Measurements from ENCODE around the gene GLCCI1. TPM values are rescaled to one million over a fixed set of nuclear protein-coding genes. Genes with fewer than 3 reads are reported as not detected.

The GLCCI1 gene
- total RNA-seq, 4 donors from 2014 or later: 1.9 to 15.7 (median 11.8) TPM

DNA sequence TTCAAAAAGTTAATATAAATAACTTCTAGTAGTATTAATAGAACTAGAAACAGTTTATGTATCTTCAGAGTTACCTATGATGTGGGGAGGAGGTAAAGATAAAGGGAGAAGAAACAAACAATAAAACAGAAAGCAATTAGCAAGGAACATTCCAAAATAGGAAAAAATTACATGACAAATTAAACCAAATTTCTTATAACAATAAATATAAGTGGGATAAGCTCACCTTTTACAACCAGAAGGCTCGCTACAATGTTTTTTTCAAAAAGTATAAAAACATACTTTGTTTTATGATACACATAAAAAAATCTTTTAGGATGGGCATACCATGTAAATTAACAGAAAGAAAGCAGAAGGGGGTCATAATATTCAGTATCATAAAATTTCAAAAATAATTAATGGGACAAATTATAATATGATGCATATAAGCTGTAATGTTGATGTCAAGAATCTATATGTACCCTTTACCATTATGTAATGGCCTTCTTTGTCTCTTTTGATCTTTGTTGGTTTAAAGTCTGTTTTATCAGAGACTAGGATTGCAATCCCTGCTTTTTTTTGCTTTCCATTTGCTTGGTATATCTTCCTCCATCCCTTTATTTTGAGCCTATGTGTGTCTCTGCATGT, 31.8 kb downstream of the GLCCI1 start:
- Histone ChIP-seq H3K27me3 (no peaks in the 10 kb centered on the region), H3K4me1 (no peaks in the 10 kb centered on the region), H3K9me3 (peaks cover 4 to 5% of the 10 kb centered on the region in 2 donors), H3K4me3 (no peak overlapping the region), H3K27ac (no peak overlapping the region), H3K36me3 (peaks cover 0 to 14% (median 0%) of the 10 kb centered on the region in 4 donors)
- WGBS, 2 donors (ENCODE audit: low coverage in 1 of 2): 46 to 48% methylated on average over 1 of the region's 1 CpG
- in situ Hi-C loops (cut with MboI; ENCODE audit: low pct_ligation_motif_present in 1 of 4, low pct_unique_long_range_greater_than_20kb in 1 of 4, low sequenced_read_pairs in 3 of 4) (no loop called here), intact Hi-C loops (cut with DNase I; ENCODE audit: low total_unique reads) (no loop called here)
- no peak for DNase-seq
- TF ChIP-seq POLR2A (IDR thresholded peaks at IDR 0.05) (no peak), EP300 (IDR thresholded peaks at IDR 0.05; ENCODE audit: low read depth) (no peak), POLR2AphosphoS5 (IDR thresholded peaks at IDR 0.05) (no peak)
- TF ChIP-seq, protein P1, sequence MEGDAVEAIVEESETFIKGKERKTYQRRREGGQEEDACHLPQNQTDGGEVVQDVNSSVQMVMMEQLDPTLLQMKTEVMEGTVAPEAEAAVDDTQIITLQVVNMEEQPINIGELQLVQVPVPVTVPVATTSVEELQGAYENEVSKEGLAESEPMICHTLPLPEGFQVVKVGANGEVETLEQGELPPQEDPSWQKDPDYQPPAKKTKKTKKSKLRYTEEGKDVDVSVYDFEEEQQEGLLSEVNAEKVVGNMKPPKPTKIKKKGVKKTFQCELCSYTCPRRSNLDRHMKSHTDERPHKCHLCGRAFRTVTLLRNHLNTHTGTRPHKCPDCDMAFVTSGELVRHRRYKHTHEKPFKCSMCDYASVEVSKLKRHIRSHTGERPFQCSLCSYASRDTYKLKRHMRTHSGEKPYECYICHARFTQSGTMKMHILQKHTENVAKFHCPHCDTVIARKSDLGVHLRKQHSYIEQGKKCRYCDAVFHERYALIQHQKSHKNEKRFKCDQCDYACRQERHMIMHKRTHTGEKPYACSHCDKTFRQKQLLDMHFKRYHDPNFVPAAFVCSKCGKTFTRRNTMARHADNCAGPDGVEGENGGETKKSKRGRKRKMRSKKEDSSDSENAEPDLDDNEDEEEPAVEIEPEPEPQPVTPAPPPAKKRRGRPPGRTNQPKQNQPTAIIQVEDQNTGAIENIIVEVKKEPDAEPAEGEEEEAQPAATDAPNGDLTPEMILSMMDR (IDR thresholded peaks at IDR 0.05): no peak

GRCh38 chr7:8003077-8003476, 34.5 kb downstream of the GLCCI1 start:
- intact Hi-C loops (cut with DNase I; ENCODE audit: low total_unique reads) (no loop called here), in situ Hi-C loops (cut with MboI; ENCODE audit: low pct_ligation_motif_present in 1 of 4, low pct_unique_long_range_greater_than_20kb in 1 of 4, low sequenced_read_pairs in 3 of 4) (no loop called here)
- H3K4me1 ChIP-seq: no peaks in the 10 kb centered on the region
- no peak overlapping the region for H3K27ac ChIP-seq
- DNase-seq: no peak
- no peak overlapping the region for H3K4me3 ChIP-seq
- H3K27me3 ChIP-seq: no peaks in the 10 kb centered on the region
- TF ChIP-seq, protein P1 (IDR thresholded peaks at IDR 0.05): no peak
- TF ChIP-seq EP300 (IDR thresholded peaks at IDR 0.05; ENCODE audit: low read depth) (no peak), POLR2A (IDR thresholded peaks at IDR 0.05) (no peak), POLR2AphosphoS5 (IDR thresholded peaks at IDR 0.05) (no peak)
- peaks cover 0 to 22% (median 0%) of the 10 kb centered on the region in 4 donors for H3K36me3 ChIP-seq
- 76 to 83% methylated on average over 3 of the region's 3 CpGs for WGBS, 2 donors (ENCODE audit: low coverage in 1 of 2)
- H3K9me3 ChIP-seq: peaks cover 4 to 5% of the 10 kb centered on the region in 2 donors

- DNase-seq: no peak
- intact Hi-C loops (cut with DNase I; ENCODE audit: low total_unique reads) (no loop called here), in situ Hi-C loops (cut with MboI; ENCODE audit: low pct_ligation_motif_present in 1 of 4, low pct_unique_long_range_greater_than_20kb in 1 of 4, low sequenced_read_pairs in 3 of 4) (no loop called here)
- no peaks in the 10 kb centered on the region for H3K27me3 ChIP-seq
- TF ChIP-seq POLR2A (IDR thresholded peaks at IDR 0.05) (no peak), EP300 (IDR thresholded peaks at IDR 0.05; ENCODE audit: low read depth) (no peak)
- TF ChIP-seq, protein P1 (IDR thresholded peaks at IDR 0.05): no peak
- H3K4me1 ChIP-seq: no peaks in the 10 kb centered on the region
- H3K27ac ChIP-seq: no peak overlapping the region
- H3K4me3 ChIP-seq: no peak overlapping the region
- peaks cover 3 to 4% of the 10 kb centered on the region in 2 donors for H3K9me3 ChIP-seq
- WGBS, 2 donors (ENCODE audit: low coverage in 1 of 2): 77 to 78% methylated on average over 1 of the region's 1 CpG
- peaks cover 0 to 22% (median 0%) of the 10 kb centered on the region in 4 donors for H3K36me3 ChIP-seq
Measured at GRCh38 chr7:8005279-8005678, 36.7 kb downstream of the GLCCI1 start.

DNA sequence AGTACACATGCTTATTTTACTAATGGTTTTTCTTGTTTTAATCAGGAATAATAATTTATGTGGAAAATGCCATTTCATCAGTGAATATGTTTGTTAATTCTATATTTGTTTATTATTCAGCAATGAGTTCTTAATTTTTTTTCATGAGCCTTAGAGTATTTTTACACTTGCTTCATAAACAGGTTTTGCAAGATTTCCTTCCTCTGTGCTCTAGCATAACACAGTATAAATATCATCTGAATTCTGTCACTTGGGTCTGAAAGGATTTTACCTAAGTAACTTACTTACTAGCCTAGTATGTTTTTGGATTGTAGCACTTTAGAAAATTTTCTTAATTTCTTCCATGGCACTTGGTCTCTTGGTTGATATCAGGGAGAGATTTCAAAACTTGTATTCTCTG, 45.8 kb downstream of the GLCCI1 start:
- H3K9me3 ChIP-seq: no peaks in the 10 kb centered on the region
- no peak overlapping the region for H3K4me3 ChIP-seq
- no peak for DNase-seq
- H3K36me3 ChIP-seq: no peaks in the 10 kb centered on the region
- no peaks in the 10 kb centered on the region for H3K4me1 ChIP-seq
- in situ Hi-C loops (cut with MboI; ENCODE audit: low pct_ligation_motif_present in 1 of 4, low pct_unique_long_range_greater_than_20kb in 1 of 4, low sequenced_read_pairs in 3 of 4) (no loop called here), intact Hi-C loops (cut with DNase I; ENCODE audit: low total_unique reads) (no loop called here)
- H3K27me3 ChIP-seq: no peaks in the 10 kb centered on the region
- H3K27ac ChIP-seq: no peak overlapping the region
- TF ChIP-seq POLR2A (IDR thresholded peaks at IDR 0.05): no peak
- TF ChIP-seq EP300 (IDR thresholded peaks at IDR 0.05; ENCODE audit: low read depth): no peak
- TF ChIP-seq, protein P1 (IDR thresholded peaks at IDR 0.05): no peak
- no peak for TF ChIP-seq POLR2AphosphoS5 (IDR thresholded peaks at IDR 0.05)

Measured in transverse colon (tissue), 4 donors.